Bronchial epithelial cell (primary cell): ENCODE measurements around the gene PCBD2. TPM values are rescaled to one million over a fixed set of nuclear protein-coding genes. Genes with fewer than 3 reads are reported as not detected.
"Not testable (repeated sequence)": the region's sequence is repeated elsewhere in the genome, so short reads cannot be mapped to it uniquely, and the experiment has no call there.

Experiments used
- DNase-seq: peaks from one replicate; pipeline ENCODE4 v3.0.0-alpha.2; 2010; ENCODE audit warnings: low read depth
- FAIRE-seq: peaks from 2 replicates; lab custom pipeline; 2011; peaks lifted over from hg19 to GRCh38; lab: Jason Lieb, UNC
- H3K27me3 ChIP-seq: 2 replicates; pipeline ENCODE4 v1.5.1; 2011; ENCODE audit warnings: low read length; ENCODE audit not compliant: control insufficient read depth, insufficient read depth
- H3K36me3 ChIP-seq: 2 replicates; pipeline ENCODE4 v1.5.1; 2011; ENCODE audit warnings: low read length; ENCODE audit not compliant: control insufficient read depth, insufficient read depth
- H3K4me3 ChIP-seq: 2 replicates; pipeline ENCODE4 v1.5.1; 2011; ENCODE audit warnings: mild to moderate bottlenecking, low read depth, low read length, control low read depth
- total RNA-seq: library from RNA; depleted of rRNA; stranded (reverse); fragments of >200 nt; gene quantifications from 2 replicates; pipeline ENCODE4 v1.2.1, GENCODE V29; 2014
- TF ChIP-seq, protein P1 (sequence below): IDR thresholded peaks from 2 replicates; pipeline ENCODE4 v1.5.1; 2011; ENCODE audit warnings: mild to moderate bottlenecking, moderate library complexity, low read length, control low read depth, inconsistent platforms; ENCODE audit not compliant: insufficient read depth, severe bottlenecking

PCBD2 gene
- total RNA-seq, 1 donor from 2014 or later, result 6.8 TPM

DNA sequence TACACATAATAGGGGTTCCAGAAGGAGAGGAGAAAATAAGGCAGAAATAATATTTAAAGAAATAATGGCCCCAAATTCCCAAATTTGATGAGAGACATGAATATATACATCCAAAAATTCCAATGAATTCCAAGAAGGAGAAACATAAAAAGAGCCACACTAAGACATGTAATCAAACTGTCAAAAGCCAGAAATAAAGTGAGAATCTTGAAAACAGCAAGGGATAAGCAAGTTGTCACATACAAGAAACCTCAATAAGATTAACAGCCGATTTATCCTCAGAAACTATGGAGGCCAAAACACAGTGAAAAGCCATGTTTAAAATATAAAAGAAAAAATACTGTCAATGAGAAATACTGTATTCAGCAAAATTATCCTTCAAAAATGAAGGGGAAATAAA lies 77.3 kb downstream of the PCBD2 start:
- TF ChIP-seq, protein P1, sequence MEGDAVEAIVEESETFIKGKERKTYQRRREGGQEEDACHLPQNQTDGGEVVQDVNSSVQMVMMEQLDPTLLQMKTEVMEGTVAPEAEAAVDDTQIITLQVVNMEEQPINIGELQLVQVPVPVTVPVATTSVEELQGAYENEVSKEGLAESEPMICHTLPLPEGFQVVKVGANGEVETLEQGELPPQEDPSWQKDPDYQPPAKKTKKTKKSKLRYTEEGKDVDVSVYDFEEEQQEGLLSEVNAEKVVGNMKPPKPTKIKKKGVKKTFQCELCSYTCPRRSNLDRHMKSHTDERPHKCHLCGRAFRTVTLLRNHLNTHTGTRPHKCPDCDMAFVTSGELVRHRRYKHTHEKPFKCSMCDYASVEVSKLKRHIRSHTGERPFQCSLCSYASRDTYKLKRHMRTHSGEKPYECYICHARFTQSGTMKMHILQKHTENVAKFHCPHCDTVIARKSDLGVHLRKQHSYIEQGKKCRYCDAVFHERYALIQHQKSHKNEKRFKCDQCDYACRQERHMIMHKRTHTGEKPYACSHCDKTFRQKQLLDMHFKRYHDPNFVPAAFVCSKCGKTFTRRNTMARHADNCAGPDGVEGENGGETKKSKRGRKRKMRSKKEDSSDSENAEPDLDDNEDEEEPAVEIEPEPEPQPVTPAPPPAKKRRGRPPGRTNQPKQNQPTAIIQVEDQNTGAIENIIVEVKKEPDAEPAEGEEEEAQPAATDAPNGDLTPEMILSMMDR, result no peak
- no peak overlapping the region for H3K4me3 ChIP-seq
- no peaks in the 10 kb centered on the region for H3K27me3 ChIP-seq
- DNase-seq (no peak), FAIRE-seq (no peak)
- no peaks in the 10 kb centered on the region for H3K36me3 ChIP-seq

DNA sequence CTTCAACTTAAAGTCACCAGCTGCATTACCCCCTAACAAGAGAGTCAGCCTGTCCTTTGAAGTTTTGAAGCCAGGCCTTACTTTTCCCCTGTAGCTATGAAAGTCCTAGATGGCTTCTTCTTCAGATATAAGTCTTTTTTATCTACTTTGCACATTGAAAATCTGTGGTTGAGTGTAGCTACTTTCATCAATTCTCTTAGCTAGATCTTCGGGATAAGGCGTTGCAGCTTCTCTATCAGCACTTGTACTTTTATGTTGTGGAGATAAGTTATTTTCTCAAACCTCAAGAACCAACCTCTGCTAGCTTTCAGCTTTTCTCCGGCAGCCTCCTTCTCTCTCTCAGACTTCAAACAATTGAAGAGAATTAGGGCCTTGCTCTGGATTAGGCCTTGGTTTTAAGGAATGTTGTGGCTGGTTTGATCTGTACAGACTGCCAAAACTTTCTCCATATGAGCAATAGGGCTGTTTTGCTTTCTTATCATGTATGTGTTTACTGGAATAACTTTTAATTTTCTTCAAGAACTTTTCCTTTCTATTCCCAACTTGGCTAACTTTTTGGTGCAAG lies 84.4 kb downstream of the PCBD2 start:
- DNase-seq (no peak), FAIRE-seq (no peak)
- Histone ChIP-seq H3K36me3 (no peaks in the 10 kb centered on the region), H3K27me3 (no peaks in the 10 kb centered on the region), H3K4me3 (no peak overlapping the region)
- TF ChIP-seq, protein P1, result no peak

DNA sequence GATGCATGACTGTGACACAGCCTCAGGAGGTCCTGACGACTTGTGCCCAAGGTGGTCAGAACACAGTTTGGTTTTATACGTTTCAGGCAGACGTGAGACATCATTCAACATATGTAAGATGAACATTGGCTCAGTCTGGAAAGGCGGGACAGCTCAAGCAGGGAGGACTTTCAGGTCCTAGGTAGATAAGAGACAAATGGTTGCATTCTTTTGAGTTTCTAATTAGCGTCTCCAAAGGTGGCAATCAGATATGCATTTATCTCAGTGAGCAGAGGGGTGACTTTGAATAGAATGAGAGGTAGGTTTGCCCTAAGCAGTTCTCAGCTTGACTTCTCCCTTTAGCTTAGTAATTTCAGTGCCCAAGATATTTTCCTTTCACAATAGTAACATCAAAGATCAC lies 85.3 kb downstream of the PCBD2 start:
- not testable (repeated sequence) for DNase-seq, FAIRE-seq, H3K4me3 ChIP-seq, H3K36me3 ChIP-seq, H3K27me3 ChIP-seq

DNA sequence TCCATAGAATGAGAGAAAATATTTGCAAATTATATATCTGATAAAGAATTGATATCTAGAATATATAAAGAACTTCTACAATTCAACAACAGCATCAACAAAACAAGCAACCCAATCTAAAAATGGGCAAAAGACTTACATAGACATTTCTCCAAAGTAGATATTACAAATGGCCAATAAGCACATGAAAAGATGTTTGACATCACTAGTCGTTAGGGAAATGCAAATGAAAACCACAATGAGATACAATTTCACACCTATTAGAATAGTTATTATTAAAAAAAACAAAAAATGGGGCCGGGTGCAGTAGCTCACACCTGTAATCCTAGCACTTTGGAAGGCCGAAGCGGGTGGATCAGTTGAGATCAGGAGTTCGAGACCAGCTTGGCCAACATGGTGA lies 87.2 kb downstream of the PCBD2 start:
- TF ChIP-seq, protein P1, result no peak
- Histone ChIP-seq H3K27me3 (no peaks in the 10 kb centered on the region), H3K4me3 (no peak overlapping the region), H3K36me3 (no peaks in the 10 kb centered on the region)
- DNase-seq (no peak), FAIRE-seq (no peak)

DNA sequence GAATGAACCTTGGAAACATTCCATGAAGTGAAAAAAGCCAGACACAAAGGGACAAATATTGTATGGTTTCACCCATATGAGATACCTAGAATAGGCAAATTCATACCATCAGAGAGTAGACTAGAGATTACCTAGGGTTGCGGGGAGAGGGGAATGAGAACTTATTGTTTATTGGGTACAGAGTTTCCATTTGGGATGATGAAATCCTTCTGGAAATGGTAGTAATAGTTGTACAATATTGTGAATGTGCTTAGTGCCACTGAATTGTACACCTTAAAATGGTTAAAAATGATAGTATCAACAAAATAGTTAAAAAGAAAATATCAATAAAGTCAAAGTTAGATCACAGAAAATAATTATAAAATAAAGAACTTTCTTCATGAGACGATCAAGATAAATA lies 88.2 kb downstream of the PCBD2 start:
- DNase-seq (no peak), FAIRE-seq (no peak)
- TF ChIP-seq, protein P1, result no peak
- Histone ChIP-seq H3K4me3 (no peak overlapping the region), H3K27me3 (no peaks in the 10 kb centered on the region), H3K36me3 (no peaks in the 10 kb centered on the region)

DNA sequence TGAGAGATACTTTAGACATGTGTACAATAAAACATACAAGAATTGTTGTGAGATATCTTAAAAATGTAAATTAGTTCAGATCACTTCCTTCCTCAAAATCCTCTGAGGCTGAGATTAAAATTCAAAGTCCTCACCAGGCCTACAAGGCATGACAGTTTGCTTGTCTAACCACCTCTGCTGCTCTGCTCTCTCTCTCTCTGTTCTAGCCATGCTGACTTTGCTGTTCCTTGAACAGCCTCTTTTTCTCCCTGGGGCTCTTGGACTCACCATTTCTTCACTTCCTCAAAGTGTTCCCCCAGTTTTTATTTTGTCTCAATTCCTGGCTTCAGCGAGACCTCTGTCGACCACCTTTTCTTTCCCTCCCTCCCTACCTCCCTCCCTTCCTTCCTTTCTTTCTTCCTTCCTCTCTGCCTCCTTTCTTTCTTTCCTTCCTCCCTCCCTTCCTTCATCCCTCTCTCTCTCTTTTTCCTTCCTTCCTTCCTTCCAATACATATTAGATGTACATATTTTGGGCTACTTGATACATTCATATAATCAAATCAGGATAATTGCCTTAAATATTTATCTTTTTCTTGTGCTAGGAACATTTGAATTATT lies 89.7 kb downstream of the PCBD2 start:
- TF ChIP-seq, protein P1, result no peak
- no peaks in the 10 kb centered on the region for H3K27me3 ChIP-seq
- DNase-seq (no peak), FAIRE-seq (no peak)
- H3K4me3 ChIP-seq, result no peak overlapping the region
- H3K36me3 ChIP-seq, result no peaks in the 10 kb centered on the region
